ENCODE results near the gene PGC. TPM values are rescaled to one million over a fixed set of nuclear protein-coding genes. Genes with fewer than 3 reads are reported as not detected.

The PGC gene
- total RNA-seq, 2 experiments from 2014 or later, result not detected

- H3K4me3 Mint-ChIP-seq, result peak overlapping the region; percentile 79
- no peaks in the 10 kb centered on the region for H3K36me3 Mint-ChIP-seq (ENCODE audit: low read depth)
- DNase-seq, result peak; percentile 74
- peaks cover 26% of the 10 kb centered on the region for H3K4me1 Mint-ChIP-seq (ENCODE audit: low read depth)
- peak overlapping the region; percentile 61 for H3K27ac Mint-ChIP-seq
- no peaks in the 10 kb centered on the region for H3K9me3 Mint-ChIP-seq
- CTCF ChIA-PET, result interaction anchor here (0.5 to 2.3 kb wide), 7 partner anchors 15 to 173 kb away, joined by 3 to 18 read pairs (median 6); partner anchors contain the start of gene TOMM6
- intact Hi-C loops (cut with micrococcal nuclease), result loop anchor here (1.0 to 2.0 kb wide), 3 partner anchors 25 to 660 kb away; partner anchors contain the start of genes NFYA, OARD1 and TREML2
- H3K27me3 Mint-ChIP-seq (ENCODE audit: low read depth), result no peaks in the 10 kb centered on the region
Observed at GRCh38 chr6:41732591-41733359, 14.4 kb downstream of the PGC start.

- H3K4me1 Mint-ChIP-seq (ENCODE audit: low read depth), result peaks cover 27% of the 10 kb centered on the region
- no peaks in the 10 kb centered on the region for H3K9me3 Mint-ChIP-seq
- H3K27ac Mint-ChIP-seq, result no peak overlapping the region
- H3K27me3 Mint-ChIP-seq (ENCODE audit: low read depth), result no peaks in the 10 kb centered on the region
- intact Hi-C loops (cut with micrococcal nuclease), result loop anchor here (1.0 to 2.0 kb wide), 3 partner anchors 25 to 659 kb away; partner anchors contain the start of genes NFYA, OARD1 and TREML2
- H3K4me3 Mint-ChIP-seq, result no peak overlapping the region
- no peaks in the 10 kb centered on the region for H3K36me3 Mint-ChIP-seq (ENCODE audit: low read depth)
- no peak for DNase-seq
- CTCF ChIA-PET, result interaction anchor here (1.1 kb wide), 1 partner anchor 49 kb away, joined by 3 read pairs; no protein-coding TSS in a partner anchor
Observed at GRCh38 chr6:41732149-41732548, 15.0 kb downstream of the PGC start.

- Mint-ChIP-seq H3K4me1 (ENCODE audit: low read depth) (peaks cover 31% of the 10 kb centered on the region), H3K27me3 (ENCODE audit: low read depth) (no peaks in the 10 kb centered on the region), H3K9me3 (no peaks in the 10 kb centered on the region), H3K36me3 (ENCODE audit: low read depth) (no peaks in the 10 kb centered on the region), H3K27ac (no peak overlapping the region), H3K4me3 (no peak overlapping the region)
- intact Hi-C loops (cut with micrococcal nuclease), result loop anchor here (1.0 to 2.0 kb wide), 3 partner anchors 24 to 659 kb away; partner anchors contain the start of genes NFYA, OARD1 and TREML2
- DNase-seq, result no peak
- CTCF ChIA-PET, result interaction anchor here (1.1 kb wide), 1 partner anchor 49 kb away, joined by 3 read pairs; no protein-coding TSS in a partner anchor
Observed at GRCh38 chr6:41731561-41732086, 15.6 kb downstream of the PGC start.

GRCh38 chr6:41730531-41731436, 16.4 kb downstream of the PGC start:
- intact Hi-C loops (cut with micrococcal nuclease), result no loop called here
- Mint-ChIP-seq H3K27ac (no peak overlapping the region), H3K36me3 (ENCODE audit: low read depth) (no peaks in the 10 kb centered on the region), H3K27me3 (ENCODE audit: low read depth) (no peaks in the 10 kb centered on the region), H3K4me1 (ENCODE audit: low read depth) (peaks cover 31% of the 10 kb centered on the region), H3K4me3 (no peak overlapping the region), H3K9me3 (no peaks in the 10 kb centered on the region)
- CTCF ChIA-PET, result no interaction called here
- no peak for DNase-seq

- Mint-ChIP-seq H3K4me3 (no peak overlapping the region), H3K36me3 (ENCODE audit: low read depth) (no peaks in the 10 kb centered on the region), H3K4me1 (ENCODE audit: low read depth) (peaks cover 31% of the 10 kb centered on the region), H3K27ac (no peak overlapping the region), H3K9me3 (no peaks in the 10 kb centered on the region), H3K27me3 (ENCODE audit: low read depth) (no peaks in the 10 kb centered on the region)
- intact Hi-C loops (cut with micrococcal nuclease), result no loop called here
- DNase-seq, result no peak
- CTCF ChIA-PET, result no interaction called here
Observed at GRCh38 chr6:41729624-41730023, 17.6 kb downstream of the PGC start.

- DNase-seq, result no peak
- no peaks in the 10 kb centered on the region for H3K36me3 Mint-ChIP-seq (ENCODE audit: low read depth)
- H3K9me3 Mint-ChIP-seq, result no peaks in the 10 kb centered on the region
- intact Hi-C loops (cut with micrococcal nuclease), result no loop called here
- CTCF ChIA-PET, result interaction anchor here (1.4 kb wide), 1 partner anchor 12 kb away, joined by 4 read pairs; no protein-coding TSS in a partner anchor
- no peaks in the 10 kb centered on the region for H3K27me3 Mint-ChIP-seq (ENCODE audit: low read depth)
- H3K27ac Mint-ChIP-seq, result no peak overlapping the region
- H3K4me3 Mint-ChIP-seq, result no peak overlapping the region
- H3K4me1 Mint-ChIP-seq (ENCODE audit: low read depth), result peaks cover 31% of the 10 kb centered on the region
Observed at GRCh38 chr6:41728954-41729353, 18.2 kb downstream of the PGC start.

GRCh38 chr6:41728073-41728936, 18.9 kb downstream of the PGC start:
- no peaks in the 10 kb centered on the region for H3K27me3 Mint-ChIP-seq (ENCODE audit: low read depth)
- DNase-seq, result no peak
- CTCF ChIA-PET, result interaction anchor here (0.6 to 1.4 kb wide), 2 partner anchors 11 to 295 kb away, joined by 3 to 4 read pairs; no protein-coding TSS in a partner anchor
- peaks cover 25% of the 10 kb centered on the region for H3K4me1 Mint-ChIP-seq (ENCODE audit: low read depth)
- no peaks in the 10 kb centered on the region for H3K9me3 Mint-ChIP-seq
- H3K4me3 Mint-ChIP-seq, result no peak overlapping the region
- H3K27ac Mint-ChIP-seq, result no peak overlapping the region
- intact Hi-C loops (cut with micrococcal nuclease), result no loop called here
- no peaks in the 10 kb centered on the region for H3K36me3 Mint-ChIP-seq (ENCODE audit: low read depth)

- intact Hi-C loops (cut with micrococcal nuclease), result no loop called here
Observed at GRCh38 chr6:41727705-41728072, 19.5 kb downstream of the PGC start.

GRCh38 chr6:41726876-41727275, 20.3 kb downstream of the PGC start:
- intact Hi-C loops (cut with micrococcal nuclease), result no loop called here
- Mint-ChIP-seq H3K4me1 (ENCODE audit: low read depth) (peaks cover 15% of the 10 kb centered on the region), H3K36me3 (ENCODE audit: low read depth) (no peaks in the 10 kb centered on the region), H3K4me3 (no peak overlapping the region), H3K27me3 (ENCODE audit: low read depth) (no peaks in the 10 kb centered on the region), H3K9me3 (no peaks in the 10 kb centered on the region), H3K27ac (no peak overlapping the region)
- DNase-seq, result no peak
- CTCF ChIA-PET, result no interaction called here

More at GRCh38 chr6:41727705-41728072, 19.5 kb downstream of the PGC start:
- H3K9me3 Mint-ChIP-seq, result no peaks in the 10 kb centered on the region
- no peaks in the 10 kb centered on the region for H3K27me3 Mint-ChIP-seq (ENCODE audit: low read depth)
- CTCF ChIA-PET, result interaction anchor here (0.6 kb wide), 1 partner anchor 295 kb away, joined by 3 read pairs; no protein-coding TSS in a partner anchor
- H3K36me3 Mint-ChIP-seq (ENCODE audit: low read depth), result no peaks in the 10 kb centered on the region
- peaks cover 19% of the 10 kb centered on the region for H3K4me1 Mint-ChIP-seq (ENCODE audit: low read depth)
- no peak overlapping the region for H3K4me3 Mint-ChIP-seq
- H3K27ac Mint-ChIP-seq, result no peak overlapping the region
- DNase-seq, result no peak

- H3K9me3 Mint-ChIP-seq, result no peaks in the 10 kb centered on the region
- CTCF ChIA-PET, result interaction anchor here (1.2 kb wide), 1 partner anchor 9 kb away, joined by 3 read pairs; no protein-coding TSS in a partner anchor
- intact Hi-C loops (cut with micrococcal nuclease), result no loop called here
- peaks cover 8% of the 10 kb centered on the region for H3K4me1 Mint-ChIP-seq (ENCODE audit: low read depth)
- no peaks in the 10 kb centered on the region for H3K27me3 Mint-ChIP-seq (ENCODE audit: low read depth)
- no peak overlapping the region for H3K4me3 Mint-ChIP-seq
- H3K36me3 Mint-ChIP-seq (ENCODE audit: low read depth), result no peaks in the 10 kb centered on the region
- no peak for DNase-seq
- no peak overlapping the region for H3K27ac Mint-ChIP-seq
Observed at GRCh38 chr6:41724586-41725501, 22.4 kb downstream of the PGC start.

GRCh38 chr6:41724228-41724580, 23.0 kb downstream of the PGC start:
- Mint-ChIP-seq H3K4me3 (no peak overlapping the region), H3K27me3 (ENCODE audit: low read depth) (no peaks in the 10 kb centered on the region), H3K36me3 (ENCODE audit: low read depth) (no peaks in the 10 kb centered on the region), H3K27ac (no peak overlapping the region), H3K4me1 (ENCODE audit: low read depth) (peaks cover 8% of the 10 kb centered on the region), H3K9me3 (no peaks in the 10 kb centered on the region)
- intact Hi-C loops (cut with micrococcal nuclease), result no loop called here
- no peak for DNase-seq
- CTCF ChIA-PET, result interaction anchor here (1.2 kb wide), 1 partner anchor 10 kb away, joined by 3 read pairs; no protein-coding TSS in a partner anchor

All from activated naive CD4-positive, alpha-beta T cell treated with anti-CD3 and anti-CD28 coated beads for 36 hours (primary cell).